ENCODE data around the gene RUSF1.
"Not testable (repeated sequence)": the region's sequence is repeated elsewhere in the genome, so short reads cannot be mapped to it uniquely, and the experiment has no call there.

Gene RUSF1

DNA sequence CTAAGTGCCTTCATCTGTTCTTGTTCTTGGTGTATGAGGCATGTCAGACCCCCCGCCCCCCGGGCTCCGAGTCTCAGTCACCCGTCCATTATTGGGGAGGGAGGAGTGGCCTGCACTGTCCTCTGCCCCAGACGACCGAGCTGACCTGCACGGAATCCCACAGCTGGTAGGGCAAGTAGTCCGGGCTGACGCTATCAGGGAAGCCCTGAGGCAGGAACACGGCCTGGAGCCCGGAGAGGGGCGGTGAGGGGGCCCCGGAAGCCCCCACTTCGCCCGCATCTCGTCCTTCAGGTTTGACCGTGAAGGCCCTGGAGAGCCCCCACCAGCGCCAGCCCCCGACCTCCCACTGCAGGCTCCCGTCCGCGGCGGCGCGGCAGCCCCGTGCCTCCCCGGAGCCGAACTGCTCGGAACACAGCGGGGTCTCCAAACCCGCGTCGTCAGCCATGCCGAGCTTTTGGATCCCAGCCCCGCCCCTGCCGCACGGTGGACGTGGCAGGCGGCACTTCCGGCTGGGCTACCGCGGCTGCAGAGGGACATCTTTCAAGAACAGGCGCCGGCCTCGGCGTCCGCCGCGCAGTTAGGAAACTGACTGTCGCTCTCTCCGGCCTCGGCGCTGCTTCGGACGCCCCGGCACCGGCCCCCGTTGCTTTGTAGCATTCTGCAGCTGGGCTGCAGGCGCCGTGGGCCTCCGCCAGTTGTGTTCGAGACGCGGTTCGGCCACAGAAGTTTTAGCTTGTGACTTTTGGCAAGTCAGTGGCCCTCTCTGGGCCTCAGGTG lies at the start of gene RUSF1:
TSS of gene RUSF1 (minus strand) at position 463 of the 777 bp plus-strand sequence. CDS start at position 445, 18 bp downstream.
- Histone ChIP-seq H3K4me3 (peak within 1 kb of the TSS; percentile 99), H3K27ac (peak within 1 kb of the TSS; percentile 90 to 99)
- DNase-seq (ENCODE audit: low spot score): peak; percentile 94
- TF ChIP-seq, protein P1, sequence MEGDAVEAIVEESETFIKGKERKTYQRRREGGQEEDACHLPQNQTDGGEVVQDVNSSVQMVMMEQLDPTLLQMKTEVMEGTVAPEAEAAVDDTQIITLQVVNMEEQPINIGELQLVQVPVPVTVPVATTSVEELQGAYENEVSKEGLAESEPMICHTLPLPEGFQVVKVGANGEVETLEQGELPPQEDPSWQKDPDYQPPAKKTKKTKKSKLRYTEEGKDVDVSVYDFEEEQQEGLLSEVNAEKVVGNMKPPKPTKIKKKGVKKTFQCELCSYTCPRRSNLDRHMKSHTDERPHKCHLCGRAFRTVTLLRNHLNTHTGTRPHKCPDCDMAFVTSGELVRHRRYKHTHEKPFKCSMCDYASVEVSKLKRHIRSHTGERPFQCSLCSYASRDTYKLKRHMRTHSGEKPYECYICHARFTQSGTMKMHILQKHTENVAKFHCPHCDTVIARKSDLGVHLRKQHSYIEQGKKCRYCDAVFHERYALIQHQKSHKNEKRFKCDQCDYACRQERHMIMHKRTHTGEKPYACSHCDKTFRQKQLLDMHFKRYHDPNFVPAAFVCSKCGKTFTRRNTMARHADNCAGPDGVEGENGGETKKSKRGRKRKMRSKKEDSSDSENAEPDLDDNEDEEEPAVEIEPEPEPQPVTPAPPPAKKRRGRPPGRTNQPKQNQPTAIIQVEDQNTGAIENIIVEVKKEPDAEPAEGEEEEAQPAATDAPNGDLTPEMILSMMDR (IDR thresholded peaks at IDR 0.05): no peak

DNA sequence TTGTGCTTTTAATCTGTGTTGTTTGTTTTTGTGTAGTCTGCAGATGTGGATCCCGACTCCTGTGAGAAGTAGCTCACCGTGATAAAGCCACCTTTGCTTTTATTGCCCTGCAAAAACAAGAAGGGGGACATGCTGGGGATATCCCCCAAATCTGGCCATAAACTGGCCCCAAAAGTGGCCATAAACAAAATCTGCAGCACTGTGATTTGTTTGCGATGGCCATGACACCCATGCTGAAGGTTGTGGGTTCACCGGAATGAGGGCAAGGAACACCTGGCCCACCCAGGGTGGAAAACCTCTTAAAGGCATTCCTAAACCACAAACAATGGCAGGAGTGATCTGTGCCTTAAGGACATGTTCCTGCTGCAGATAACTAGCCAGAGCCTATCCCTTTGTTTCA lies 34.6 kb upstream of the RUSF1 start:
- no peak overlapping the region for H3K27ac ChIP-seq
- H3K4me3 ChIP-seq: no peak overlapping the region
- TF ChIP-seq, protein P1 (IDR thresholded peaks at IDR 0.05): no peak
- DNase-seq (ENCODE audit: low spot score): no peak

DNA sequence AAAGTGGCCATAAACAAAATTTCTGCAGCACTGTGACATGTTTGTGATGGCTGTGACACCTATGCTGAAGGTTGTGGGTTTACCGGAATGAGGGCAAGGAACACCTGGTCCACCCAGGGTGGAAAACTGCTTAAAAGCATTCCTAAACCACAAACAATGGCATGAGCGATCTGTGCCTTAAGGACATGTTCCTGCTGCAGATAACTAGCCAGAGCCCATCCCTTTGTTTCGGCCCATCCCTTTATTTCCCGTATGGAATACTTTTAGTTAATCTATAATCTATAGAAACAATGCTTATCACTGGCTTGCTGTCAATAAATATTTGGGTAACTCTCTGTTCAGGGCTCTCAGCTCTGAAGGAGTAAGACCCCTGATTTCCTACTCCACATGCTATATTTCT lies 31.6 kb upstream of the RUSF1 start:
- H3K4me3 ChIP-seq; DNase-seq (ENCODE audit: low spot score): not testable (repeated sequence)

DNA sequence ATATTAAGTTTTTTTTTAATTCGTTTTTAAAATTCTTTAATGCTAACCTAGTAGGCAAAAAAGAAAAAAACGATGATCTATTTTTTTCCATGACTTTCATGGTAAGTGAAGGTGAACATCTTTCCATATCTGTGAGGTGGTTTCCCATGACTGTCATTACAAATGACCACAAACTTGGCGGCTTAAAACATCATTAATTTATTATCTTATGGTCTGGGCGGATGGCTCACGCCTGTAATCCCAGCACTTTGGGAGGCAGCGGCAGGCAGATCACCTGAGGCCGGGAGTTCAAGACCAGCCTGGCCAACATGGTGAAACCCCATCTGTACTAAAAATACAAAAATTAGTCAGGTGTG lies 30.0 kb upstream of the RUSF1 start:
- H3K27ac ChIP-seq; DNase-seq (ENCODE audit: low spot score); H3K4me3 ChIP-seq: not testable (repeated sequence)

More for the DNA sequence above, 31.6 kb upstream of the RUSF1 start:
- not testable (repeated sequence) for H3K27ac ChIP-seq

DNA sequence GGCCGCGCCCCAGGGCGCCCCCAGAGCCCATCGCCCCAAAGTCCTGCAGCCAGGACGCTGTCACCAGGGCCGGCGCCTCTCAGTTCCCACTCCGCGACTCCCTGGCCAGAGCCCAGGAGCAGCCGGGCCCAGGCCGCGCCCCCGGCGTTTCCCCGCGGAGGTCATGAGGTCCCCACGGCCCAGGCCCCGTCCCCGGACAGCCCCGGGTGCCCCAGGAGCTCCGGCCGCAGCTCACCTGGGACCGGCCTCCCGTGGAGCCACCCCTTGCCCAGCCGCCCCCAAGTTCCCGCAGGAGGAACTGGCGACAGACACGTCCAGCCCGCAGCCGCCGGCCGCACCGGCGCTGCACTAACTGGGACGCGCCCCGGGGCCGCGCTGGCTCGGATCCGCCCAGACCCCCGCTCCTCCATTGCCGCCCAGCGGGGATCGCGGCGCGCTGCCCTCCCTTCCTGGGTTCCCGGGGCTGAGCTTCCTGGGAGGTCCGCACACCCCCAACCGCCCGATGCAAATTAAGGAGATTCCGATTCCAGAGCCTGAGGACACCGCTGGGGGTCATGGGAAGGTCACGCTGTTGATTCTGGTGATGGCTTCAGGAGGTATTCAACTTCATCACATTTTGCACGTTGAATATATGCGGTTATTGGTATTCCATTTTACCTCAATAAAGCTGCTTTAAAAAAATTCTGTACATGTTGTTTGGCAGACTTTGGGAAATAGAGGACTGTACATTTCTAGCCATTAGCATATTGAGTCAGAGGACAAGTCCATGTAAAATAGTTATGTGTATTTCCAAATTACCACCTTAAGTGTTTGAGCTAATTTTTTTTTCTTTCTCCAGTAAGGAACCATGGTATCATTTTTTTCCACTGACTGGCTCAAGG lies 29.4 kb upstream of the RUSF1 start:
- TF ChIP-seq, protein P1 (IDR thresholded peaks at IDR 0.05): no peak
- Histone ChIP-seq H3K4me3 (peak overlapping the region; percentile 63), H3K27ac (no peak overlapping the region)
- no peak for DNase-seq (ENCODE audit: low spot score)

DNA sequence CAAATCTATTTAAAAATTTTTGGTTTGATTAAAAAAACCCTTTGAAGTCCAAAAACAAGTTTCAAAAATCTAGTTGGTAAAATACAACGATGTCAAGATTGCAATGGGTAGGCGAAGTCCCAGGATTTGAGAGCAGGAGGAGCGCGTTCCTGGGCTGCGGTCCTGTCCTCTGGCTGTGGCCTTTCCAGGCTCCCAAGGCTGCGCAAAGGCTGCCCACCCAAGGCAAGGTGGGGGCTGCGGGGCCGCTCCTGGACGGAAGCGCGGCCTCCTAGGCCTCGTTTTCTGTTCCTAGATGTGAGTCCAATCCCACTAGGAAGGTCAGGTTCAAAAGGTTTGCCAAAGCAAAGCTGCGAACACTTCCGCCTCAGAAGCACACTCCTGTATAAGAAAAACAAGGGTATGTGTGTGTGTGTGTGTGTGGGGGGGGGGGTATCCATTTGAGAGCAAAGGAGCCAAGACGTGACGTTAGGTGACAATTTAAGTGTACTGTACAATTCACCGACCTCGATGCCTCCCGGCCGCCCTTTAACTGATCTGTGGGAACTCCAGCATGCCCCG lies 28.7 kb upstream of the RUSF1 start:
- TF ChIP-seq, protein P1 (IDR thresholded peaks at IDR 0.05): no peak
- H3K4me3 ChIP-seq: peak overlapping the region; percentile 63
- H3K27ac ChIP-seq: no peak overlapping the region
- no peak for DNase-seq (ENCODE audit: low spot score)

DNA sequence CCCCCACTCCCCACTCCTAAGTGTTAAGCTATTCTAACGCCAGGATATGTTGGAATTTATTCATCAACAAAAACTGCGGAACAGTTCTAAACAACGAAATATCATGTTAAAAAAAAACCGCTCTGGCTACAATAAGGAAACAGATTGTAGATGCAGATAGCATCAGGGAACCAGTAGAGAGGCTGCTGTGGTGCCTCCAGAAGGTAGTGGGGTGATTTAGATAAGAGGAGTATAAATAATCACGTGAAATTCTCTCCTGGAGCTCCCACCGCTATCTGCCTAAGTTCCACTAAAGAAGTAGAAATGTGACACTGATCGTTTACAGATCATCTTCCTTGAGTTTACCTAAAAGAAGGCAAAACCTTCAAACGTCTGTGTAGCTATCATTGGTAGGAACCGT lies 27.5 kb upstream of the RUSF1 start:
- TF ChIP-seq, protein P1 (IDR thresholded peaks at IDR 0.05): no peak
- DNase-seq (ENCODE audit: low spot score): no peak
- no peak overlapping the region for H3K27ac ChIP-seq
- H3K4me3 ChIP-seq: no peak overlapping the region
